ENCODE results near the gene ECM2. TPM values are rescaled to one million over a fixed set of nuclear protein-coding genes. Genes with fewer than 3 reads are reported as not detected.
A peak's percentile ranks its signal among the peaks of the same experiment; 100 is the strongest.

The ECM2 gene
- total and polyA plus RNA-seq, 12 donors: 2.1 to 14.9 (median 8.4) TPM

GRCh38 chr9:92516521-92516920 lies 19.3 kb downstream of the ECM2 start:
- Histone ChIP-seq H3K27me3 (no peaks in the 10 kb centered on the region), H3K9me3 (no peaks in the 10 kb centered on the region), H3K27ac (no peak overlapping the region), H3K4me3 (no peak overlapping the region), H3K36me3 (peaks cover 0 to 53% (median 3%) of the 10 kb centered on the region in 9 donors), H3K4me1 (peaks cover 0 to 13% (median 6%) of the 10 kb centered on the region in 9 donors)
- WGBS, 2 donors: 93 to 97% methylated on average over 1 of the region's 1 CpG
- intact Hi-C loops (cut with DNase I): no loop called here
- ATAC-seq (no peak), DNase-seq (no peak)
- TF ChIP-seq, protein P1, sequence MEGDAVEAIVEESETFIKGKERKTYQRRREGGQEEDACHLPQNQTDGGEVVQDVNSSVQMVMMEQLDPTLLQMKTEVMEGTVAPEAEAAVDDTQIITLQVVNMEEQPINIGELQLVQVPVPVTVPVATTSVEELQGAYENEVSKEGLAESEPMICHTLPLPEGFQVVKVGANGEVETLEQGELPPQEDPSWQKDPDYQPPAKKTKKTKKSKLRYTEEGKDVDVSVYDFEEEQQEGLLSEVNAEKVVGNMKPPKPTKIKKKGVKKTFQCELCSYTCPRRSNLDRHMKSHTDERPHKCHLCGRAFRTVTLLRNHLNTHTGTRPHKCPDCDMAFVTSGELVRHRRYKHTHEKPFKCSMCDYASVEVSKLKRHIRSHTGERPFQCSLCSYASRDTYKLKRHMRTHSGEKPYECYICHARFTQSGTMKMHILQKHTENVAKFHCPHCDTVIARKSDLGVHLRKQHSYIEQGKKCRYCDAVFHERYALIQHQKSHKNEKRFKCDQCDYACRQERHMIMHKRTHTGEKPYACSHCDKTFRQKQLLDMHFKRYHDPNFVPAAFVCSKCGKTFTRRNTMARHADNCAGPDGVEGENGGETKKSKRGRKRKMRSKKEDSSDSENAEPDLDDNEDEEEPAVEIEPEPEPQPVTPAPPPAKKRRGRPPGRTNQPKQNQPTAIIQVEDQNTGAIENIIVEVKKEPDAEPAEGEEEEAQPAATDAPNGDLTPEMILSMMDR (IDR thresholded peaks at IDR 0.05): no peak

- ATAC-seq (no peak), DNase-seq (no peak)
- H3K4me3 ChIP-seq: no peak overlapping the region
- no peaks in the 10 kb centered on the region for H3K27me3 ChIP-seq
- intact Hi-C loops (cut with DNase I): loop anchor here in 1 of 10 donors (5.0 kb wide), 1 partner anchor 118 kb away; no protein-coding TSS in a partner anchor
- WGBS, 2 donors: 83 to 91% methylated on average over 10 of the region's 10 CpGs
- peaks cover 0 to 13% (median 6%) of the 10 kb centered on the region in 9 donors for H3K4me1 ChIP-seq
- H3K9me3 ChIP-seq: no peaks in the 10 kb centered on the region
- TF ChIP-seq, protein P1 (IDR thresholded peaks at IDR 0.05): no peak
- no peak overlapping the region for H3K27ac ChIP-seq
- H3K36me3 ChIP-seq: peaks cover 0 to 45% (median 3%) of the 10 kb centered on the region in 9 donors
Measured at GRCh38 chr9:92514635-92515034, 21.2 kb downstream of the ECM2 start.

DNA sequence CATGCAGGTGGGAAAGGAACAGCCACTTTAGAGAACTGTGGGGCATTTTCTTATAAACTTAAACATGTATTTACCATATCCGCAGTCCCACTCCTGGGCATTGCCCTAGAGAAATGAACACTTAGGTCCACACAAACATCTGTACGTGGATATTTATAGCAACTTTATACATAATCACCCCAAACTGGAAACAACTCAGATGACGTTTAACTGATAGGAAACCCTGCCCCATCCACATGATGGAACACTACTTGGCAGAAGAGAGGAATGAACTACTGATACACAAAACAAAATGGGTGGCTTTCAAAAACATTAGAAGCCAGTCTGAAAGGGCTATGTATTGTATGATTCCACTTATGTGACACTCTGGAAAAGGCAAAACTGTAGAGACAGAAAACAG lies 22.4 kb downstream of the ECM2 start:
- no peak overlapping the region for H3K27ac ChIP-seq
- peak in 5 of 8 donors; percentile 45 to 71 (median 62) for ATAC-seq
- 44 to 45% methylated on average over 3 of the region's 3 CpGs for WGBS, 2 donors

DNA sequence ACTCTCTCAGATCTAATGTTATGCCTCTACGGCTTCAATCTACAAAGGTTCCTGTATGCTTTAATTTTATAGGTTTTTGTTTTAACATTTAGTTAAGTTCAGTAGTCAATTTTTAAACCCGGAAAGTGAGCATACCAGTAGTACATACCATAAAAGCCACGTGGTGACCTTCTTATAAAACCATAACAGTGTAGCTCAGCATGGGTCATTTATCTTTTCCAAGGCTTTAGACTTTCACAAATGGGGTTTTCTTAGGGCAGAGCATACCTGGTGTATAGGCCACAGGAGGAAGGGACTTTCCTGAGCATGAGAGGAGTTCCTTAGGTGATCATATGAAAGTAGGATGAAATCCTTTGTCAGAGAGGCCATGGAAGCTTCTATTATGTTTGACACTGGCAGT lies 23.2 kb downstream of the ECM2 start:
- Histone ChIP-seq H3K36me3 (peaks cover 0 to 32% (median 0%) of the 10 kb centered on the region in 9 donors), H3K27me3 (no peaks in the 10 kb centered on the region), H3K27ac (peak overlapping the region in 1 of 10 donors; percentile 28), H3K4me3 (no peak overlapping the region), H3K9me3 (no peaks in the 10 kb centered on the region), H3K4me1 (peaks cover 0 to 29% (median 19%) of the 10 kb centered on the region in 9 donors)
- TF ChIP-seq, protein P1 (IDR thresholded peaks at IDR 0.05): no peak
- intact Hi-C loops (cut with DNase I): loop anchor here in 1 of 10 donors (5.0 kb wide), 1 partner anchor 120 kb away; no protein-coding TSS in a partner anchor
- 80 to 92% methylated on average over 3 of the region's 3 CpGs for WGBS, 2 donors
- DNase-seq (no peak), ATAC-seq (no peak)

More for the DNA sequence above, 22.4 kb downstream of the ECM2 start:
- H3K36me3 ChIP-seq: peaks cover 0 to 39% (median 0%) of the 10 kb centered on the region in 9 donors
- intact Hi-C loops (cut with DNase I): loop anchor here in 1 of 10 donors (5.0 kb wide), 1 partner anchor 119 kb away; no protein-coding TSS in a partner anchor
- H3K4me3 ChIP-seq: no peak overlapping the region
- H3K27me3 ChIP-seq: no peaks in the 10 kb centered on the region
- TF ChIP-seq, protein P1 (IDR thresholded peaks at IDR 0.05): no peak
- DNase-seq: no peak
- H3K9me3 ChIP-seq: no peaks in the 10 kb centered on the region
- H3K4me1 ChIP-seq: peaks cover 0 to 22% (median 12%) of the 10 kb centered on the region in 9 donors
